Neural cell (in vitro differentiated cells): ENCODE results near the gene PNPLA6. TPM values are rescaled to one million over a fixed set of nuclear protein-coding genes. Genes with fewer than 3 reads are reported as not detected.

Experiments
- H2AFZ ChIP-seq: fragments of 200-600, 300-800 bp; sonication (generic), shearing (Covaris generic); 2 replicates; pipeline ENCODE4 v1.6.0; 2014; ENCODE audit warnings: low read depth, mild to moderate bottlenecking, antibody characterized with exemption, low read length, moderate library complexity
- H3F3A ChIP-seq: fragments of 200-600 bp; shearing (Covaris generic); 2 replicates; pipeline ENCODE4 v1.6.1; 2016; ENCODE audit warnings: mild to moderate bottlenecking, moderate library complexity, mixed read lengths, antibody characterized with exemption, low read length; ENCODE audit not compliant: insufficient read depth, poor library complexity, severe bottlenecking
- H3K27ac ChIP-seq: fragments of 200-600, 300-800 bp; sonication (generic), shearing (Covaris generic); 2 replicates; pipeline ENCODE4 v1.5.1; 2014; ENCODE audit warnings: mild to moderate bottlenecking, low read length, moderate library complexity
- H3K27me3 ChIP-seq: fragments of 300-800, 200-600 bp; sonication (generic), shearing (Covaris generic); 2 replicates; pipeline ENCODE4 v1.6.0; 2014; ENCODE audit warnings: mild to moderate bottlenecking, low read depth, low read length, moderate library complexity; ENCODE audit not compliant: insufficient read depth
- H3K36me3 ChIP-seq: fragments of 300-800, 200-600 bp; sonication (generic), shearing (Covaris generic); 2 replicates; pipeline ENCODE4 v1.5.1; 2014; ENCODE audit warnings: mild to moderate bottlenecking, antibody characterized with exemption, low read length, moderate library complexity; ENCODE audit not compliant: insufficient read depth
- H3K4me2 ChIP-seq: fragments of 300-800, 200-600 bp; sonication (generic), shearing (Covaris generic); 2 replicates; pipeline ENCODE4 v1.6.0; 2014; ENCODE audit warnings: mild to moderate bottlenecking, low read length
- H3K4me3 ChIP-seq: fragments of 300-800, 200-600 bp; sonication (generic), shearing (Covaris generic); 2 replicates; pipeline ENCODE4 v1.5.1; 2014; ENCODE audit warnings: mild to moderate bottlenecking, low read length, moderate library complexity
- H3K79me2 ChIP-seq: fragments of 200-600 bp; shearing (Covaris generic); replicated peaks from 2 replicates; pipeline ENCODE4 v1.6.0; 2014; ENCODE audit warnings: mild to moderate bottlenecking, low read length, moderate library complexity; ENCODE audit not compliant: insufficient read depth
- H3K9ac ChIP-seq: fragments of 300-800, 200-600 bp; sonication (generic), shearing (Covaris generic); 2 replicates; pipeline ENCODE4 v1.6.1; 2016; ENCODE audit warnings: mild to moderate bottlenecking, low read length, mixed read lengths
- H3K9me2 ChIP-seq: fragments of 200-600 bp; shearing (Covaris generic); 2 replicates; pipeline ENCODE4 v1.6.1; 2016; ENCODE audit warnings: mild to moderate bottlenecking, low read length, mixed read lengths; ENCODE audit not compliant: insufficient read depth
- H3K9me3 ChIP-seq: fragments of 200-600, 300-800 bp; sonication (generic), shearing (Covaris generic); 2 replicates; pipeline ENCODE4 v1.6.1; 2016; ENCODE audit warnings: mild to moderate bottlenecking, mixed run types, low read length, moderate library complexity, mixed read lengths
- H4K20me1 ChIP-seq: fragments of 200-600 bp; shearing (Covaris generic); 2 replicates; pipeline ENCODE4 v1.6.1; 2016; ENCODE audit warnings: mild to moderate bottlenecking, mixed run types; ENCODE audit not compliant: insufficient read depth
- CTCF ChIP-seq: fragments of 450-650 bp; IDR thresholded peaks from 2 replicates; pipeline ENCODE4 v1.5.1; 2014; ENCODE audit warnings: antibody characterized with exemption, mild to moderate bottlenecking, moderate library complexity; ENCODE audit not compliant: poor library complexity, severe bottlenecking
- EP300 ChIP-seq: fragments of 450-650 bp; conservative IDR thresholded peaks from 2 replicates; pipeline ENCODE4 v1.6.1; 2014; ENCODE audit warnings: antibody characterized with exemption, mild to moderate bottlenecking, moderate library complexity; ENCODE audit not compliant: poor library complexity, severe bottlenecking
- EZH2 ChIP-seq: fragments of 200-600, 300-800 bp; shearing (Covaris generic), sonication (generic); IDR thresholded peaks from 2 replicates; pipeline ENCODE4 v1.6.1; 2014; ENCODE audit warnings: antibody characterized with exemption, low read length, borderline replicate concordance, mild to moderate bottlenecking; ENCODE audit not compliant: insufficient read depth, poor library complexity, severe bottlenecking
- MXI1 ChIP-seq: fragments of 450-650 bp; conservative IDR thresholded peaks from 2 replicates; pipeline ENCODE4 v1.6.1; 2014; ENCODE audit warnings: antibody characterized with exemption, mild to moderate bottlenecking; ENCODE audit not compliant: poor library complexity, severe bottlenecking
- POLR2AphosphoS5 ChIP-seq: IDR thresholded peaks from 2 replicates; pipeline ENCODE4 v1.6.1; 2012
- RAD21 ChIP-seq: fragments of 450-650 bp; conservative IDR thresholded peaks from 2 replicates; pipeline ENCODE4 v1.6.1; 2014; ENCODE audit warnings: antibody characterized with exemption, mild to moderate bottlenecking, moderate library complexity
- SMC3 ChIP-seq: fragments of 450-650 bp; conservative IDR thresholded peaks from 2 replicates; pipeline ENCODE4 v1.6.1; 2014; ENCODE audit warnings: antibody characterized with exemption, mild to moderate bottlenecking, moderate library complexity; ENCODE audit not compliant: poor library complexity
- TAF1 ChIP-seq: IDR thresholded peaks from 2 replicates; pipeline ENCODE4 v1.6.1; 2012; ENCODE audit warnings: low read depth
- polyA plus RNA-seq: library from polyadenylated mRNA; depleted of rRNA; stranded (reverse); fragments of >200 nt; gene quantifications from 2 replicates; pipeline ENCODE4 v1.2.3, GENCODE V29; 2014
- TF ChIP-seq, protein P1 (sequence below): IDR thresholded peaks from 2 replicates; pipeline ENCODE4 v1.6.1; 2012; ENCODE audit warnings: borderline replicate concordance

The PNPLA6 gene
- polyA plus RNA-seq, 1 donor from 2014 or later = 10.8 TPM

- H3K4me3 ChIP-seq = peak overlapping the region; percentile 87
- no peaks in the 10 kb centered on the region for H3K36me3 ChIP-seq
- H2AFZ ChIP-seq = no peak overlapping the region
- no peaks in the 10 kb centered on the region for H3K9me2 ChIP-seq
- H3K27ac ChIP-seq = no peak overlapping the region
- H3K4me2 ChIP-seq = peak overlapping the region; percentile 70
- H3K9ac ChIP-seq = peak overlapping the region; percentile 59
- no peaks in the 10 kb centered on the region for H3K27me3 ChIP-seq
- TF ChIP-seq RAD21 = no peak
- no peak for TF ChIP-seq POLR2AphosphoS5
- no peak for TF ChIP-seq MXI1
- TF ChIP-seq SMC3 = no peak
- no peak for TF ChIP-seq TAF1
- TF ChIP-seq EZH2 = no peak
- no peak for TF ChIP-seq CTCF
- no peak for TF ChIP-seq EP300
- TF ChIP-seq, protein P1, sequence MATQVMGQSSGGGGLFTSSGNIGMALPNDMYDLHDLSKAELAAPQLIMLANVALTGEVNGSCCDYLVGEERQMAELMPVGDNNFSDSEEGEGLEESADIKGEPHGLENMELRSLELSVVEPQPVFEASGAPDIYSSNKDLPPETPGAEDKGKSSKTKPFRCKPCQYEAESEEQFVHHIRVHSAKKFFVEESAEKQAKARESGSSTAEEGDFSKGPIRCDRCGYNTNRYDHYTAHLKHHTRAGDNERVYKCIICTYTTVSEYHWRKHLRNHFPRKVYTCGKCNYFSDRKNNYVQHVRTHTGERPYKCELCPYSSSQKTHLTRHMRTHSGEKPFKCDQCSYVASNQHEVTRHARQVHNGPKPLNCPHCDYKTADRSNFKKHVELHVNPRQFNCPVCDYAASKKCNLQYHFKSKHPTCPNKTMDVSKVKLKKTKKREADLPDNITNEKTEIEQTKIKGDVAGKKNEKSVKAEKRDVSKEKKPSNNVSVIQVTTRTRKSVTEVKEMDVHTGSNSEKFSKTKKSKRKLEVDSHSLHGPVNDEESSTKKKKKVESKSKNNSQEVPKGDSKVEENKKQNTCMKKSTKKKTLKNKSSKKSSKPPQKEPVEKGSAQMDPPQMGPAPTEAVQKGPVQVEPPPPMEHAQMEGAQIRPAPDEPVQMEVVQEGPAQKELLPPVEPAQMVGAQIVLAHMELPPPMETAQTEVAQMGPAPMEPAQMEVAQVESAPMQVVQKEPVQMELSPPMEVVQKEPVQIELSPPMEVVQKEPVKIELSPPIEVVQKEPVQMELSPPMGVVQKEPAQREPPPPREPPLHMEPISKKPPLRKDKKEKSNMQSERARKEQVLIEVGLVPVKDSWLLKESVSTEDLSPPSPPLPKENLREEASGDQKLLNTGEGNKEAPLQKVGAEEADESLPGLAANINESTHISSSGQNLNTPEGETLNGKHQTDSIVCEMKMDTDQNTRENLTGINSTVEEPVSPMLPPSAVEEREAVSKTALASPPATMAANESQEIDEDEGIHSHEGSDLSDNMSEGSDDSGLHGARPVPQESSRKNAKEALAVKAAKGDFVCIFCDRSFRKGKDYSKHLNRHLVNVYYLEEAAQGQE = no peak
- no peaks in the 10 kb centered on the region for H3F3A ChIP-seq
- H3K9me3 ChIP-seq = no peaks in the 10 kb centered on the region
- no peaks in the 10 kb centered on the region for H3K79me2 ChIP-seq
- H4K20me1 ChIP-seq = no peaks in the 10 kb centered on the region
These were observed 12.4 kb upstream of the PNPLA6 start for GRCh38 chr19:7522923-7523667.

- Histone ChIP-seq H3K9me3 (no peaks in the 10 kb centered on the region), H3K9me2 (no peaks in the 10 kb centered on the region), H2AFZ (no peak overlapping the region), H3K4me3 (no peak overlapping the region), H3K27ac (no peak overlapping the region), H3K9ac (no peak overlapping the region), H3F3A (no peaks in the 10 kb centered on the region), H4K20me1 (no peaks in the 10 kb centered on the region), H3K79me2 (no peaks in the 10 kb centered on the region), H3K27me3 (no peaks in the 10 kb centered on the region), H3K36me3 (no peaks in the 10 kb centered on the region), H3K4me2 (no peak overlapping the region)
- no peak for TF ChIP-seq POLR2AphosphoS5
- no peak for TF ChIP-seq RAD21
- TF ChIP-seq, protein P1 = no peak
- TF ChIP-seq CTCF = no peak
- no peak for TF ChIP-seq MXI1
- no peak for TF ChIP-seq TAF1
- TF ChIP-seq EP300 = no peak
- no peak for TF ChIP-seq EZH2
- TF ChIP-seq SMC3 = no peak
These were observed 11.0 kb upstream of the PNPLA6 start for GRCh38 chr19:7524523-7524922.
